ENCODE results near the gene GRPR. TPM values are rescaled to one million over a fixed set of nuclear protein-coding genes. Genes with fewer than 3 reads are reported as not detected.

Gene GRPR
- total and polyA plus RNA-seq, 2 of the 13 experiments (the other 11 are each of a cell fraction or from before 2014, with no cell fraction given): 0.04 to 0.05 TPM

DNA sequence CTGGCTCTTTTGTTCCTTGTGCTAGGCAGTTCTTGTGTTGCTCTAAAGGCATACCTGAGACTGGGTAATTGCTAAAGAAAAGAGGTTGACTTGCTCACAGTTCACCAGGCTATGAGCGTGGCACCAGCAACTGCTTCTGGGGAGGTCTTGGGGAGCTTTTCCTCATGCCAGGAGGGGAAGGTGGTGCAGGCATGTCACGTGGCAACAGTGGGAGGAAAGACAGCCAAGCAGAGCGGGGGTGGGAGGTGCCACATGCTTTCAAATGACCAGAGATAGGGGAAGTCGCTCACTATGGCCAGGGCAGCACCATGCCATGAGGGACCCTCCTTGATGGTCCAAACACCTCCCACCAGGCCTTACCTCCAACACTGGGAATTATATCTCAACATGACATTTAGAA, 48.6 kb downstream of the GRPR start:
- Histone ChIP-seq H3K27ac (ENCODE audit: extremely low read length, insufficient read depth, low read length) (no peak overlapping the region), H3K27me3 (ENCODE audit: control insufficient read depth in 1 of 2, insufficient read depth in 2 of 2, low read length in 2 of 2) (no peaks in the 10 kb centered on the region; a peak in 1 of 5 replicates), H3K4me2 (ENCODE audit: low read depth, low read length) (no peak overlapping the region), H3K9ac (ENCODE audit: insufficient read depth, low read depth, low read length) (no peak overlapping the region), H4K20me1 (ENCODE audit: insufficient read depth, low read length) (no peaks in the 10 kb centered on the region), H3K9me3 (ENCODE audit: low read length) (no peaks in the 10 kb centered on the region), H3K79me2 (ENCODE audit: insufficient read depth, low read length) (no peaks in the 10 kb centered on the region), H3K4me1 (ENCODE audit: insufficient read depth, low read length) (no peaks in the 10 kb centered on the region), H3K4me3 (replicated peaks in 1 of 3; ENCODE audit: insufficient read depth in 1 of 3, low read depth in 2 of 3, low read length in 3 of 3) (no peak overlapping the region), H3K36me3 (replicated peaks in 1 of 2; ENCODE audit: control insufficient read depth in 1 of 2, insufficient read depth in 2 of 2, low read length in 2 of 2) (no peaks in the 10 kb centered on the region), H2AFZ (ENCODE audit: low read length) (no peak overlapping the region)
- WGBS (ENCODE audit: low lambda C conversion rate): 0% methylated on average over 3 of the region's 4 CpGs
- POLR2A ChIA-PET: no interaction called here
- DNase-seq (ENCODE audit: low spot score) (no peak), ATAC-seq (no peak), FAIRE-seq (no peak)
- in situ Hi-C loops (cut with HindIII; ENCODE audit: extremely low pct_ligation_motif_present, low pct_unique_long_range_greater_than_20kb) (no loop called here), intact Hi-C loops (cut with micrococcal nuclease; ENCODE audit: unreplicated experiment) (no loop called here)
- no TSS peak for BruUV-seq (replicated peaks)
- CTCF ChIA-PET (ENCODE audit: low intra/inter-chr PET ratio, low total read pairs): no interaction called here
- no peak for TF ChIP-seq HHEX (CRISPR knock-in tag; IDR thresholded peaks at IDR 0.05)
- TF ChIP-seq ZNF296 (CRISPR knock-in tag; conservative IDR thresholded peaks at IDR 0.05): no peak
- no peak for TF ChIP-seq ZBTB38 (CRISPR knock-in tag; IDR thresholded peaks at IDR 0.05)
- TF ChIP-seq, protein P1, sequence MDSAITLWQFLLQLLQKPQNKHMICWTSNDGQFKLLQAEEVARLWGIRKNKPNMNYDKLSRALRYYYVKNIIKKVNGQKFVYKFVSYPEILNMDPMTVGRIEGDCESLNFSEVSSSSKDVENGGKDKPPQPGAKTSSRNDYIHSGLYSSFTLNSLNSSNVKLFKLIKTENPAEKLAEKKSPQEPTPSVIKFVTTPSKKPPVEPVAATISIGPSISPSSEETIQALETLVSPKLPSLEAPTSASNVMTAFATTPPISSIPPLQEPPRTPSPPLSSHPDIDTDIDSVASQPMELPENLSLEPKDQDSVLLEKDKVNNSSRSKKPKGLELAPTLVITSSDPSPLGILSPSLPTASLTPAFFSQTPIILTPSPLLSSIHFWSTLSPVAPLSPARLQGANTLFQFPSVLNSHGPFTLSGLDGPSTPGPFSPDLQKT (CRISPR knock-in tag; IDR thresholded peaks at IDR 0.05; ENCODE audit: borderline replicate concordance): no peak
- TF ChIP-seq, protein P2, sequence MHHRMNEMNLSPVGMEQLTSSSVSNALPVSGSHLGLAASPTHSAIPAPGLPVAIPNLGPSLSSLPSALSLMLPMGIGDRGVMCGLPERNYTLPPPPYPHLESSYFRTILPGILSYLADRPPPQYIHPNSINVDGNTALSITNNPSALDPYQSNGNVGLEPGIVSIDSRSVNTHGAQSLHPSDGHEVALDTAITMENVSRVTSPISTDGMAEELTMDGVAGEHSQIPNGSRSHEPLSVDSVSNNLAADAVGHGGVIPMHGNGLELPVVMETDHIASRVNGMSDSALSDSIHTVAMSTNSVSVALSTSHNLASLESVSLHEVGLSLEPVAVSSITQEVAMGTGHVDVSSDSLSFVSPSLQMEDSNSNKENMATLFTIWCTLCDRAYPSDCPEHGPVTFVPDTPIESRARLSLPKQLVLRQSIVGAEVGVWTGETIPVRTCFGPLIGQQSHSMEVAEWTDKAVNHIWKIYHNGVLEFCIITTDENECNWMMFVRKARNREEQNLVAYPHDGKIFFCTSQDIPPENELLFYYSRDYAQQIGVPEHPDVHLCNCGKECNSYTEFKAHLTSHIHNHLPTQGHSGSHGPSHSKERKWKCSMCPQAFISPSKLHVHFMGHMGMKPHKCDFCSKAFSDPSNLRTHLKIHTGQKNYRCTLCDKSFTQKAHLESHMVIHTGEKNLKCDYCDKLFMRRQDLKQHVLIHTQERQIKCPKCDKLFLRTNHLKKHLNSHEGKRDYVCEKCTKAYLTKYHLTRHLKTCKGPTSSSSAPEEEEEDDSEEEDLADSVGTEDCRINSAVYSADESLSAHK (CRISPR knock-in tag; IDR thresholded peaks at IDR 0.05; ENCODE audit: borderline replicate concordance): no peak
- TF ChIP-seq NR2C2 (CRISPR knock-in tag; IDR thresholded peaks at IDR 0.05; ENCODE audit: borderline replicate concordance): no peak
- TF ChIP-seq, protein P3, sequence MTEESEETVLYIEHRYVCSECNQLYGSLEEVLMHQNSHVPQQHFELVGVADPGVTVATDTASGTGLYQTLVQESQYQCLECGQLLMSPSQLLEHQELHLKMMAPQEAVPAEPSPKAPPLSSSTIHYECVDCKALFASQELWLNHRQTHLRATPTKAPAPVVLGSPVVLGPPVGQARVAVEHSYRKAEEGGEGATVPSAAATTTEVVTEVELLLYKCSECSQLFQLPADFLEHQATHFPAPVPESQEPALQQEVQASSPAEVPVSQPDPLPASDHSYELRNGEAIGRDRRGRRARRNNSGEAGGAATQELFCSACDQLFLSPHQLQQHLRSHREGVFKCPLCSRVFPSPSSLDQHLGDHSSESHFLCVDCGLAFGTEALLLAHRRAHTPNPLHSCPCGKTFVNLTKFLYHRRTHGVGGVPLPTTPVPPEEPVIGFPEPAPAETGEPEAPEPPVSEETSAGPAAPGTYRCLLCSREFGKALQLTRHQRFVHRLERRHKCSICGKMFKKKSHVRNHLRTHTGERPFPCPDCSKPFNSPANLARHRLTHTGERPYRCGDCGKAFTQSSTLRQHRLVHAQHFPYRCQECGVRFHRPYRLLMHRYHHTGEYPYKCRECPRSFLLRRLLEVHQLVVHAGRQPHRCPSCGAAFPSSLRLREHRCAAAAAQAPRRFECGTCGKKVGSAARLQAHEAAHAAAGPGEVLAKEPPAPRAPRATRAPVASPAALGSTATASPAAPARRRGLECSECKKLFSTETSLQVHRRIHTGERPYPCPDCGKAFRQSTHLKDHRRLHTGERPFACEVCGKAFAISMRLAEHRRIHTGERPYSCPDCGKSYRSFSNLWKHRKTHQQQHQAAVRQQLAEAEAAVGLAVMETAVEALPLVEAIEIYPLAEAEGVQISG (CRISPR knock-in tag; IDR thresholded peaks at IDR 0.05): no peak
- TF ChIP-seq PCBP2 (optimal IDR thresholded peaks at IDR 0.05; ENCODE audit: low read depth, low read length, poor library complexity, severe bottlenecking): no peak
- TF ChIP-seq JDP2 (CRISPR knock-in tag; IDR thresholded peaks at IDR 0.05; ENCODE audit: borderline replicate concordance): no peak
- no peak for TF ChIP-seq CBFB (CRISPR knock-in tag; IDR thresholded peaks at IDR 0.05)
- TF ChIP-seq NKX3-1 (CRISPR knock-in tag; IDR thresholded peaks at IDR 0.05): no peak
- TF ChIP-seq TCF12 (IDR thresholded peaks at IDR 0.05): no peak
- no peak for TF ChIP-seq TCF12 (CRISPR knock-in tag; IDR thresholded peaks at IDR 0.05)
- TF ChIP-seq ZNF17 (CRISPR knock-in tag; IDR thresholded peaks at IDR 0.05): no peak
- TF ChIP-seq ZNF558 (CRISPR knock-in tag; IDR thresholded peaks at IDR 0.05; ENCODE audit: borderline replicate concordance): no peak
- TF ChIP-seq, protein P4, sequence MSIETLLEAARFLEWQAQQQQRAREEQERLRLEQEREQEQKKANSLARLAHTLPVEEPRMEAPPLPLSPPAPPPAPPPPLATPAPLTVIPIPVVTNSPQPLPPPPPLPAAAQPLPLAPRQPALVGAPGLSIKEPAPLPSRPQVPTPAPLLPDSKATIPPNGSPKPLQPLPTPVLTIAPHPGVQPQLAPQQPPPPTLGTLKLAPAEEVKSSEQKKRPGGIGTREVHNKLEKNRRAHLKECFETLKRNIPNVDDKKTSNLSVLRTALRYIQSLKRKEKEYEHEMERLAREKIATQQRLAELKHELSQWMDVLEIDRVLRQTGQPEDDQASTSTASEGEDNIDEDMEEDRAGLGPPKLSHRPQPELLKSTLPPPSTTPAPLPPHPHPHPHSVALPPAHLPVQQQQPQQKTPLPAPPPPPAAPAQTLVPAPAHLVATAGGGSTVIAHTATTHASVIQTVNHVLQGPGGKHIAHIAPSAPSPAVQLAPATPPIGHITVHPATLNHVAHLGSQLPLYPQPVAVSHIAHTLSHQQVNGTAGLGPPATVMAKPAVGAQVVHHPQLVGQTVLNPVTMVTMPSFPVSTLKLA (IDR thresholded peaks at IDR 0.05): no peak

Measured in HepG2 (cell line).